Measurements from ENCODE around the gene CST3. TPM values are rescaled to one million over a fixed set of nuclear protein-coding genes. Genes with fewer than 3 reads are reported as not detected.

Gene CST3
- total and polyA plus RNA-seq, 4 donors = 238 to 780 (median 641) TPM

GRCh38 chr20:23614163-23614562 lies 23.6 kb downstream of the CST3 start:
- ATAC-seq (ENCODE audit: insufficient read depth, low FRiP score) (no peak), DNase-seq (no peak)
- no peaks in the 10 kb centered on the region for H3K36me3 ChIP-seq (ENCODE audit: control insufficient read depth in 4 of 4, insufficient read depth in 4 of 4, low read length in 4 of 4)
- H3K27ac ChIP-seq (ENCODE audit: low read depth in 1 of 2, low read length in 1 of 2) = no peak overlapping the region
- WGBS, 2 donors = 88 to 94% methylated on average over 5 of the region's 5 CpGs
- no peak overlapping the region for H3K9ac ChIP-seq (ENCODE audit: insufficient read depth in 1 of 2, low read length in 2 of 2)
- no peak overlapping the region for H3K4me3 ChIP-seq
- no peaks in the 10 kb centered on the region for H3K9me3 ChIP-seq (ENCODE audit: control insufficient read depth in 4 of 4, insufficient read depth in 3 of 4, low read length in 3 of 4)
- no peak for TF ChIP-seq CTCF (IDR thresholded peaks at IDR 0.05; ENCODE audit: control extremely low read depth, extremely low read depth)
- H3K27me3 ChIP-seq (ENCODE audit: control insufficient read depth in 3 of 3, insufficient read depth in 3 of 3, low read length in 2 of 3) = no peaks in the 10 kb centered on the region
- no peaks in the 10 kb centered on the region for H3K4me1 ChIP-seq (ENCODE audit: control insufficient read depth in 5 of 5, insufficient read depth in 5 of 5, low read length in 5 of 5)

GRCh38 chr20:23613676-23614075 lies 24.1 kb downstream of the CST3 start:
- H3K9ac ChIP-seq (ENCODE audit: insufficient read depth in 1 of 2, low read length in 2 of 2) = no peak overlapping the region
- no peaks in the 10 kb centered on the region for H3K27me3 ChIP-seq (ENCODE audit: control insufficient read depth in 3 of 3, insufficient read depth in 3 of 3, low read length in 2 of 3)
- DNase-seq = peak in 1 of 3 donors; percentile 32
- no peak for TF ChIP-seq CTCF (IDR thresholded peaks at IDR 0.05; ENCODE audit: control extremely low read depth, extremely low read depth)
- H3K4me1 ChIP-seq (ENCODE audit: control insufficient read depth in 5 of 5, insufficient read depth in 5 of 5, low read length in 5 of 5) = no peaks in the 10 kb centered on the region
- no peak for ATAC-seq (ENCODE audit: insufficient read depth, low FRiP score)
- no peaks in the 10 kb centered on the region for H3K36me3 ChIP-seq (ENCODE audit: control insufficient read depth in 4 of 4, insufficient read depth in 4 of 4, low read length in 4 of 4)
- no peaks in the 10 kb centered on the region for H3K9me3 ChIP-seq (ENCODE audit: control insufficient read depth in 4 of 4, insufficient read depth in 3 of 4, low read length in 3 of 4)
- no peak overlapping the region for H3K4me3 ChIP-seq
- no peak overlapping the region for H3K27ac ChIP-seq (ENCODE audit: low read depth in 1 of 2, low read length in 1 of 2)

- Histone ChIP-seq H3K9me3 (ENCODE audit: control insufficient read depth in 4 of 4, insufficient read depth in 3 of 4, low read length in 3 of 4) (no peaks in the 10 kb centered on the region), H3K4me3 (no peak overlapping the region), H3K27me3 (ENCODE audit: control insufficient read depth in 3 of 3, insufficient read depth in 3 of 3, low read length in 2 of 3) (no peaks in the 10 kb centered on the region), H3K9ac (ENCODE audit: insufficient read depth in 1 of 2, low read length in 2 of 2) (no peak overlapping the region), H3K27ac (ENCODE audit: low read depth in 1 of 2, low read length in 1 of 2) (no peak overlapping the region), H3K4me1 (ENCODE audit: control insufficient read depth in 5 of 5, insufficient read depth in 5 of 5, low read length in 5 of 5) (no peaks in the 10 kb centered on the region), H3K36me3 (ENCODE audit: control insufficient read depth in 4 of 4, insufficient read depth in 4 of 4, low read length in 4 of 4) (no peaks in the 10 kb centered on the region)
- ATAC-seq (ENCODE audit: insufficient read depth, low FRiP score) = no peak
- TF ChIP-seq CTCF (IDR thresholded peaks at IDR 0.05; ENCODE audit: control extremely low read depth, extremely low read depth) = no peak
- WGBS, 2 donors = 73 to 79% methylated on average over 2 of the region's 2 CpGs
- no peak for DNase-seq
These were observed 25.4 kb downstream of the CST3 start for GRCh38 chr20:23612396-23612795.

- Histone ChIP-seq H3K9ac (ENCODE audit: insufficient read depth in 1 of 2, low read length in 2 of 2) (no peak overlapping the region), H3K36me3 (ENCODE audit: control insufficient read depth in 4 of 4, insufficient read depth in 4 of 4, low read length in 4 of 4) (no peaks in the 10 kb centered on the region), H3K4me3 (no peak overlapping the region), H3K9me3 (ENCODE audit: control insufficient read depth in 4 of 4, insufficient read depth in 3 of 4, low read length in 3 of 4) (no peaks in the 10 kb centered on the region), H3K4me1 (ENCODE audit: control insufficient read depth in 5 of 5, insufficient read depth in 5 of 5, low read length in 5 of 5) (no peaks in the 10 kb centered on the region), H3K27me3 (ENCODE audit: control insufficient read depth in 3 of 3, insufficient read depth in 3 of 3, low read length in 2 of 3) (no peaks in the 10 kb centered on the region), H3K27ac (ENCODE audit: low read depth in 1 of 2, low read length in 1 of 2) (no peak overlapping the region)
- 92 to 96% methylated on average over 5 of the region's 5 CpGs for WGBS, 2 donors
- ATAC-seq (ENCODE audit: insufficient read depth, low FRiP score) = no peak
- TF ChIP-seq CTCF (IDR thresholded peaks at IDR 0.05; ENCODE audit: control extremely low read depth, extremely low read depth) = no peak
- DNase-seq = no peak
These were observed 28.2 kb downstream of the CST3 start for GRCh38 chr20:23609486-23610109.

Data from lung (tissue), 12 donors.